GM18520 (cell line): Measurements from ENCODE around the gene SSTR1.
"Not testable (repeated sequence)": the region's sequence is repeated elsewhere in the genome, so short reads cannot be mapped to it uniquely, and the experiment has no call there.

Source experiments
- ATAC-seq: cut with Tn5 transposase; IDR thresholded peaks from one replicate; pipeline ENCODE4 v1.9.1; 2021; ENCODE audit not compliant: unreplicated experiment

Gene SSTR1, protein sequence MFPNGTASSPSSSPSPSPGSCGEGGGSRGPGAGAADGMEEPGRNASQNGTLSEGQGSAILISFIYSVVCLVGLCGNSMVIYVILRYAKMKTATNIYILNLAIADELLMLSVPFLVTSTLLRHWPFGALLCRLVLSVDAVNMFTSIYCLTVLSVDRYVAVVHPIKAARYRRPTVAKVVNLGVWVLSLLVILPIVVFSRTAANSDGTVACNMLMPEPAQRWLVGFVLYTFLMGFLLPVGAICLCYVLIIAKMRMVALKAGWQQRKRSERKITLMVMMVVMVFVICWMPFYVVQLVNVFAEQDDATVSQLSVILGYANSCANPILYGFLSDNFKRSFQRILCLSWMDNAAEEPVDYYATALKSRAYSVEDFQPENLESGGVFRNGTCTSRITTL

DNA sequence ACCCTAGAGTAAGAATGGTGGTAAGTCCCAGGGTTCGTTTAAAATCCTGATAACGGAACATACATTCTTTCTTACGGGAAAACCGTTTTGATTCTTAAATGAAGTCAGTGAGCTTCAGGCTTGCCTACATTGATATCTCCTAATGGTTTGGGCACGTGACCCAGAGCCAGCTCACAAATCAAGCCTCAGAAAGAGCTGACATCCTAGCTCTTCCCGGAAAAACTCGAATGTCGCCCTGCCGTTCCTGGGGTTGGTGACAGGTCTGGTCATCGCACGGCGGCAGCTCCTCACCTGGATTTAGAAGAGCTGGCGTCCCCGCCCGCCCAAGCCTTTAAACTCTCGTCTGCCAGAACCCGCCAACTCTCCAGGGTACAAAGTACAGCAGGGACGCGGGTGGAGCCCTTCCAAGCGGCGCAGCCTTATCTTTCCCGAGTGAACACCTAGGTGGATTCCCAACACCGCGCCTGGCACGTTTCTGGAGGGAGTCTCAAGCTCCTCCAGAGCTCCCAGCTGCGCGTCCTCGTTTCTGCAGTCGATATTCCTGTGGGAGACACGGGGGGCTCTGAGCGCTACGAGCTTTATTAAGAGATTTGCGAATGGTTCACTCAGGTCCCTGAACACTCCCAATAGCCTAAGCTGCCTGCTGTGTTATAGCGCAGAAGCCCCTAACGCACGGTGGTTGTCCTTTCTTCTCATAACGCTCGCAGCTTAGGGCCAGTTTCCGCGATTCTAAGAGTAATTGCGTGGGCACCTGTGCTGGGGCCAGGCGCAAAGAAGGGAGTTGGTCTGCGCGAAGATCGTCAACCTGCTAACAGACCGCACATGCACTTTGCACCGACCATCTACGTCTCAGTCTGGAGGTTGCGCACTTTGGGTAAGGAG lies at the start of gene SSTR1:
Gene SSTR1 (plus strand): TSS at position 169 of the 882 bp plus-strand sequence. CDS start 1,486 bp downstream, outside the sequence.
- ATAC-seq: no peak

DNA sequence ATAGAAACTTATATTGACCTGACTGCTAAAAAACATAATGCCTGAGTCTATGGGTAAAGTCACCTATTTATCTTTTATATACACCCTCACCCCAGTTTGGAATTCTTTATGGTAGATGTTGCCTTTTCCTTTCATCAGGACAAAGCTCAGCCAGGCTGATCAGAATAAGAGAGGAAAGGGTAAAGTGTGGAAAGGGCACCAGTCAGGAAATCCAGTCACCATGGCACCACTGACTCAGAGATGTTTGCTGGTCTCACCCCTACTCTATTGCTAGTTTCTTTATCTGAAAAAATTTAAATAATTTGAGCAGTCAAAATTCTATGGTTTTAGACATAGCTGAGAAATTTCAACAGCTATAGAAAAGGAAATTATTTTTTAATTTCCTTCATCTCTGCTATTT lies 49.2 kb upstream of the SSTR1 start:
- no peak for ATAC-seq

DNA sequence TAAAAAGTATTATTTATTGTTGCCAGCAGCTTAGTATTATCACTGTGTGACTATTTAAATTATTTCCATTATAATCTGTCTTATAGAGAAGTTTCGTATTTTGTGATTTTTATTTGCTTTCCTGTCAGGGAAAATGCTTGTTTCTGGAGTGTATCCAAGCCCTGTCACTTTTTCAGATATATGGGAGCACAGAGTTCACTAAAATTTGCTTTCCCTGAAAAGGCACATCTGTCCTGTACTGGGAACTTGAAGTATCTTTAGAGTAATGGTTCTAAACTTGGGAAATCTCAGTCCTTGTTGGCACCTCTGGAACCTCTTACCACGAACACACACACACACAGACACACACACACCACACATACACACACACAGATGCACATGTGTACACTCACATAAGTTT lies 39.3 kb upstream of the SSTR1 start:
- no peak for ATAC-seq

DNA sequence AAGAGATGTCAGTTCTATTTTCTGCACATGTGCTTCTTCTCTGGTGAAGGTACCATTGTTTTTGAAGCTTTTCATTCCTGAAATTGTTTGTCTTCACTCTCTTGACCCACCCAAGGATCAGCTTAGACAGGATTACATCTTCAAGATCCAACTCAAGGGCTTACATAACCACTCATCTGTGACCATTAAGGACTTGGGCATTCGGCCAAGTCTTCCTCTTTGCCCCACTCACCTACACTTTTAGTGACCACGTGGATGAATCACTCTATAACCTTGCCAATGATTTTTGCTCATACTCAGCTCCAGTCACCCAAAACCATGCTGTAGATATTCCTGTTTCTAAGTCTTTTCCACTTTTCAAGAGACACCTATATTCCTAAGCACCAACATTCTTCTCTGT lies 36.5 kb upstream of the SSTR1 start:
- no peak for ATAC-seq

DNA sequence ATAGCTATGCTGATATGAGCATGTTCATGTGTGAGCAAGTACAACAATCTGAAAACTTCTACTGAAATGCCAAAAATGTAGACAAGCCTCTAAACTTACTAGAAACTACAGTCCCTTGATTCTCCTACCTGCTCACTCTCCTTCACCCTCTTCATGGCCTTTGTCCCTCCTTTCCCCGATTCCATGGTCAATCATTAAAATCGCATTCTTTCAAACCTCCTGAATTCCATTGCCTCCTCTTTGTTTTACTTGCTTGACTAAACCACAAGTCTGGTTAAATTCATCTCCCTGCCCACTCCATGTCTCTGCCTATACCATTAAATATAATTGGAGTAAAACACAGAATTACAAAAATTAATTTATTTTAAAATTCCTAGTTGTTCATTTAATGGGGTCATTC lies 33.0 kb upstream of the SSTR1 start:
- ATAC-seq: no peak

DNA sequence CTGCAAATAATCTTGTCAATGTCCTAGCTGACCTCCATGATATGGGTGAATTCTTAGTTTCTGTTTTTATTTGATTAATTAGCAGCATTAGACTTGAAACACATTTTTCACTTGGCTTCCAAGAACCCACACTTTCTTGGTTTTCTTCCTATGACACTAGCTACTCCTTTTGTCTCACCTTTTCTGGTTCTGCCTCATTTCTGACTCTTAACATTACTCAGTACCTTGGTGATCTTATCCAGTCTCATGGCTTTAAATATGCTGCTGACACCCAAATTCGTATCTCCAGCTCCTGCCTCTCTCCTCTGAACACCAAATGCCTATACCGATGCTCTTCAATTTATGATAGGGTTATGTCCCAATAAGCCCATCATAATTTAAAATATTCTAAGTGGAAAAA lies 32.0 kb upstream of the SSTR1 start:
- no peak for ATAC-seq

DNA sequence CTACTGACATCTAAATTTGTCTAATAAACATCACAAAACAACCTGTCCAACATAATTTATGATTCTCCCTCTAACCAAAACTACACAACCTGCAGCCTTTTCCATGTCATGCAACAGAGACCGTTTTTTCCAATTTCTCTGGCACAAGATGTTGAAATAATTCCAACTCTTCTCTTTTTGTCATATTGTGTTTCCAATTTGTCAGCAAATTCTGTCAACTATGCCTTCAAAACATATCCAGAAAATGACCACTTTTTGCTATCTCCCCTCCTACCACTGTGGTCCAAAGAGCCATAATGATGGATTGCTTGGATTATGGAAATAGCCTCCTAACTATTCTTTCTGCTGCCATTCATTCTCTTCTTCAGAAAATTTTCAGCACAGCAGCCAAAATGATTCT lies 31.3 kb upstream of the SSTR1 start:
- no peak for ATAC-seq

DNA sequence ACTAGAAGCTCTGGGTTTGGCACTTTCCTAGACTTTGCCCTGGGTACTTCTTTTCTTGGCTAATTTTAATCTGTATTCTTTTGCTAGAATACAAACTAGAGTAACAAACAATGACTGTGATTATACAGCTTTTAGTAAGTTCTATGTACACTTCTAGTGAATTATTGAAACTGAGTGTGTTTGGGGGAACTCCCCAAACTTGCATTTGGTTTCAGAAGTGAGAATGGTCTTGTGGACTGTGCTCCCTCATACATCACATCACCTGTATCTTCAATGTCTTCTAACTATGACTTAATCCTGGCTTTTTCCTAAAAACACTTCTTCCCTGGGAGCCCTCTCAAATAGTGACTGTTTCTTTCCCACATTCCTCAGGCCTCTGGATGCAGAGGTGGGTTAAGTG lies 23.6 kb upstream of the SSTR1 start:
- no peak for ATAC-seq

DNA sequence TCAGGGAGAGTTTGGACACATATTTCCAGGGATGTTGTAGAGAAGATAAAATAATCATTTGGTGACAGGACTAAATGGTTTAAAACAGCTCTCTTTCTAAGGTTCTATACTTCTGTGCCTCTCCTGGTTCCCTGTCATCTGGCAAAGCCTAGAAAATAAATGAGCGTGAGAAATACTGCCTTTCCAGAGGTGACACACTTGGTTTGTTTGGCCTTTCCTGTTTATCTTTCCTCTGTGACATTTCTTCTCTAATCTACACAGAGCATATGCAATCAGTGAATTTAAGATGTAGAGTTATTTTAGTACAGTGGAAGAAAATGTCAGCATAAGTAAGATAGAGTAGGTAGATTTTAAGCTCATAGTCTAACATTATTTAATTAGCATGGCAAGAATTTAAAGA lies 22.0 kb upstream of the SSTR1 start:
- no peak for ATAC-seq

DNA sequence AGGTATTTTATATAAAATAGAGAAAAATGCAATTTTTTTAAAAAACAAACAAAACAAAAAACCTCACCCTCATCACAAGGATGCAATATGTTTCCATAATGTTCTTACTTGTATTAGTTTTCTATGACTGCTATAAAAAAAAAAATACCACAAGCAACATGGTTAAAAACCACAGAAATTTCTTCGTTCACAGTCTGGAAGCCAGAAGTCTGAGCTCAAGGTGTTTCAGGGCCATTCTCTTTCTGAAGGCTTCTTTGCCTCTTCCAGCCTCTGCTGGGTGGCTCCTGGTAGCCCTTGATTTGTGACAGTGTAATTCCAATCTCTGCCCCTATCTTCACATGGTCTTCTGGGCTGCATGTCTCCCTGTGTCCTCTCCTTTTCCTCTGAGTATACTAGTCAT lies 21.5 kb upstream of the SSTR1 start:
- no peak for ATAC-seq

DNA sequence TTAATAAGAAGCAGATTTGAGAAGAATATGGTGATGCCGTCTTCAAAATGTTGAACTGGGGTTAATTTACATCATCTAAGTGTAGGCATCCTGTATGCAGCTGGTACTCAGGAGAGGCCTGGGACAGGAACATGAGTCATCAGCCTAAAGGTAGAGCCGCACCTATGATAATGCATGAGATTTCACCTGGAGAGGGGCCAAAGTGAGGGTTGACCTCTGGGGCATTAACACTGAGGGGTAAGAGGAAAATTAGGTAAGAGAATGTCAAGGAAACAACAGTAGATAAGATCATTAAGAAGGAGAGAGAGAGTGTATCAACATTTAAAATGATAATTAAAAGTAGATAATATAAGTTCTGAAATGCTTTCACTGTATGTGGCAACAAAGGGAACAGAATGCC lies 20.2 kb upstream of the SSTR1 start:
- no peak for ATAC-seq

DNA sequence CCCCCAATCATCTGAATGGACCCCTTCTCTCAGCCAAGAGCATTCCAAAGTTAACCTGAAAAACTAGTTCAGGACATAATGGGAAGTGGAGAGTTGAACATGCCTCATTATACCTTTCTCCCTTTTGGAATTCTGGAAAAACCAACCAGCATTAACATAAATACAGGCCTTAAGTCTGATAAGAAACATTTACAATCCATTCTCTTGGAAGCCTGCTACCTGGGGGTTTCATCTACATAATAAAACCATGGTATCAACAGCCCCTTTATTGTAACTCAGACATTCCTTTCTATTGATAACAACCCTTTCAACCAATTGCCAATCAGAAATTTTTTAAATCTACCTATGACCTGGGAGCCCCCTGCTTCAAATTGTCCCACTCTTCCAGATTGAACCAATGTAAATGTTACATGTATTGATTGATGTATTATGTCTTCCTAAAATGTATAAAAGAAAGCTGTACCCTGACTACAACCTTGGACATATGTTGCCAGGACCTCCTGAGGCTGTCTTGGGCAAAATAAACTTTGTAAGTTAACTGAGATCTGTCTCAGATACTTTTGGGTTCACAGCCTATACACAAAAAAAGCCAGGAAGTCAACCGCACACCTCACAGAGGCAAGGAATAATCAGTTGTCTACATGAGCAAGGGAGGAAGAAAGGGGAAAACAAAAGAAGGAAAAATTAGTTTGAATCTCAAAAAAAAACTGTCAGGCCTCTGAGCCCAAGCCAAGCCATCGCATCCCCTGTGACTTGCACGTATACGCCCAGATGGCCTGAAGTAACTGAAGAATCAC lies 17.6 kb upstream of the SSTR1 start:
- no peak for ATAC-seq

DNA sequence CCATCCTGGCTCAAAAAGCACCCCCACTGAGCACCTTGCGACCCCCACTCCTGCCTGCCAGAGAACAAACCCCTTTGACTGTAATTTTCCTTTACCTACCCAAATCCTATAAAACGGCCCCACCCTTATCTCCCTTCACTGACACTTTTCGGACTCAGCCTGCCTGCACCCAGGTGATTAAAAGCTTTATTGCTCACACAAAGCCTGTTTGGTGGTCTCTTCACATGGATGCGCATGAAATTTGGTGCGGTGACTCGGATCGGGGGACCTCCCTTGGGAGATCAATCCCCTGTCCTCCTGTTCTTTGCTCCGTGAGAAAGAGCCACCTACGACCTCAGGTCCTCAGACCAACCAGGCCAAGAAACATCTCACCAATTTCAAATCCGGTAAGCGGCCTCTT lies 16.9 kb upstream of the SSTR1 start:
- not testable (repeated sequence) for ATAC-seq

DNA sequence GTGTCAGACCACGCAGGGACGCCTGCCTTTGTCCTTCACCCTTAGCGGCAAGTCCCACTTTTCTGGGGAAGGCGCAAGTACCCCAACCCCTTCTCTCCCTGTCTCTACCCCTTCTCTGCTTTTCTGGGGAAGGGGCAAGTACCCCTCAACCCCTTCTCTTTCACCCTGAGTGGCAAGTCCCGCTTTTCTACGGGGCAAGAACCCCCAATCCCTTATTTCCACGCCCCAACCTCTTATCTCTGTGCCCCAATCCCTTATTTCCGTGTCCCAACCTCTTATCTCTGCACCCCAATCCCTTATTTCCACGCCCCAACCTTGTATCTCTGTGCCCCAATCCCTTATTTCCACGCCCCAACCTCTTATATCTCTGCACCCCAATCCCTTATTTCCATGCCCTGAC lies 16.2 kb upstream of the SSTR1 start:
- ATAC-seq: not testable (repeated sequence)

DNA sequence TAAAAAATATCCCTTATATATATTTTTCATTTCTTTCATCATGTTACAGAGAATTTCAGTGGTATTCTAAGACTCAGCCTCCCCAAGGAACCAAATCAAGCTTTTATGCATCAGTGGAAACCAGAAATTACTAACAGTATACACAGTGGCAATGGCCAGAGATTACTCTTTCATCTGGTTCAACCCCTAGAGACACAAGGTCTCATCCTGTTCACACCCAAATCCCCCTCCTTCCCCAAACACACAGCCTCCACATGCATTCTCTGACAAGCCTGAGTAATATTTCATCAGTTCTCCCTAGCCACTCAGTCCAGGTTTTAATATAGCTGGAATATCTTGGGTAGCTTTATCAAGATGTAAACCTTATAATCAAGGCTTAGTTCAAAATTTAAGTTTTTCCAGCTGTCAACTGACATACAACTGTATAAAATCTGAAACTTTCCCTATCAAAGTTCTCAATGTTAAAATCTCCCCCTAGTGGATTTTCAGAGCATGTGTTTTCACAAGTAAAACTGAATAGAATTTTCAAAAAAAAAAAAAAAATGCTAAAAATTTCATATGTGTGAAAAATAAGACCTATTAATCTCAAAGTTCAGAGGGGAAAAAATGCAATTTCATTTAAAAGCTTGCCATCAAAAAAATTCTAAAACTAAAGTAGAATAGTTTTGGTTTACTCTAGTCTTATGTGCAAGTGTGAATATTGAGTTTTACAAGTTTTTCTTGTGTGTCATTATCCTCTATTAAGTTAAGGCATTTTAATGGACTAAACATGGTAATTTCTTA lies 10.5 kb upstream of the SSTR1 start:
- no peak for ATAC-seq

DNA sequence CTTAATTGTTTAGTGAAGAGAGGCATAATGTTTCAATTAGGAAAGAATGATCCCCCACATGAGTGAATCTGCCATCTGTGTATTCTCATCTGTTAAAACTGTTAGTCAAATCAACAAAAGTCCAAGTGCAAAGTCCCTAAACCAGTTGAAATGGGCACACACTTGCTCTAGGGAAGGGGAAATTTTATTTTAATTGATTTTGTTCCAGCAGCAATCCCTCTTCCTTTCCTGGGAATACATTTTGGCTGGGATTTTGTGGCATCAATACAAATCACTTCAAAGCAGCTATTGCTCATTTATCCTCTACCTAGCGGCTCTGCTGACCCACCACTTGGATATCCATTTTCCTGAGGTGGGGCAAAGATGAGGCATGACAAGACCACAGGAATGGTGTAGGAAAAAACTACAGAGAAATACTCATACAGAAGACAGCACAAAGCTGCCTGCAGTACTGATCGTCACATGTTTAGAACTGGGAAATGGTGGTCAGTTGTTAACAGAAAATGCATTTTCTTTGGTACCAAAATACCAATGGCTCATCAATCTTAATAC lies 9.8 kb upstream of the SSTR1 start:
- no peak for ATAC-seq

DNA sequence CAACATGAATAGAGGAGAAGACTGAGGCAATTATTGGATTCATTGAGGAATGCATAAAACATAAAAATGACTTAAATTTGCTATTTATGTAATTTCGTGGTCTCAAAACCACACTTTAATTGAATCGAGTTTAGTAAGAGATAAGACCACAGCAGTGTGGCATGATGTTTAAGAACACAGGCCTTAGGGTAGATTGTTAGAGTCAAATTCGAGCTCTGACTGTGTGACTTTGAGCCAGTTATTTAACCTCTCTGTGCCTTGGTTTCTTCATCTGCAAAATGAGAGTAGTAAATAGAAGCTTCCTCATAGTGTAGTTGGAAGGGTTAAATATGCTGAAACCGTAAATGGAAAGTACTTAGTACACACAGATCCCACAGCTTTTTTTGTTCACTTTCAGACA lies 9.3 kb upstream of the SSTR1 start:
- ATAC-seq: no peak

DNA sequence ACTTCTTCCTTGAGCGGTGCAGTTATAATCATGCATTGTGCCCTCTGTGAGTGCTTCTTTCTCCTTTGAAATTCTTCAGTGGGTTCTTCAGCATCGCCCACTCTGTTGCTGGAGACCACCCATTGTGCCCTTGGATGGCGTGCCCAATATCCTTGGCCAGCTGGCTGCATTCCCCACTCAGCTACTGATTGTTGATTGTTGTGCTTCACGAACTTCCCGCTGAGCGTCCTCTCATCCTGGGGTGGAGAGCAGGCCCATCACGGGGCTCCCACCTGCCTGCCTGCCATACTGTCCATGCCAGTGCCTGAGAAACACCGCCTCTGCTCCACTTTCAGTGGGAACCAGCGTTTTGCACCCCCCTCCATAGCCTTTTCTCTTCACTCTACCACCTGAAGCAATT lies 8.6 kb upstream of the SSTR1 start:
- no peak for ATAC-seq

DNA sequence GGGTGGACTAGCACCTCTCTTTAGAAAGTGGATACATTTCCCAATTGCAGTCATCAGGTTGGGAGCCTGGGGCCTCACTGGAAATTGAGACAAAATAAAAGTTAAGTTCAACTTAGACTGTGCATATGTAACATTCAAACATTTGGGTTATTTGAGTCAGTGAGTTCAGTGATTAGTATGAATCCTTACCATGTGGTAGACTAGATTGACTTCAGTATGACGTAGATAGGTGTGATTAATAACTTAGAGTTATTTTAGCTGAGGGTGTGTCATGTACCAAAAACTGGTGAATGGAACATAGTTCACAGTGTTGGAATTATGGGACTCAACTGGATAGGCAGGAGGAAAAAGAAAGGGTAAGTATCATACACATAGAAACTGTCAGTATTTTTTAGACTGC lies 8.0 kb upstream of the SSTR1 start:
- ATAC-seq: no peak

DNA sequence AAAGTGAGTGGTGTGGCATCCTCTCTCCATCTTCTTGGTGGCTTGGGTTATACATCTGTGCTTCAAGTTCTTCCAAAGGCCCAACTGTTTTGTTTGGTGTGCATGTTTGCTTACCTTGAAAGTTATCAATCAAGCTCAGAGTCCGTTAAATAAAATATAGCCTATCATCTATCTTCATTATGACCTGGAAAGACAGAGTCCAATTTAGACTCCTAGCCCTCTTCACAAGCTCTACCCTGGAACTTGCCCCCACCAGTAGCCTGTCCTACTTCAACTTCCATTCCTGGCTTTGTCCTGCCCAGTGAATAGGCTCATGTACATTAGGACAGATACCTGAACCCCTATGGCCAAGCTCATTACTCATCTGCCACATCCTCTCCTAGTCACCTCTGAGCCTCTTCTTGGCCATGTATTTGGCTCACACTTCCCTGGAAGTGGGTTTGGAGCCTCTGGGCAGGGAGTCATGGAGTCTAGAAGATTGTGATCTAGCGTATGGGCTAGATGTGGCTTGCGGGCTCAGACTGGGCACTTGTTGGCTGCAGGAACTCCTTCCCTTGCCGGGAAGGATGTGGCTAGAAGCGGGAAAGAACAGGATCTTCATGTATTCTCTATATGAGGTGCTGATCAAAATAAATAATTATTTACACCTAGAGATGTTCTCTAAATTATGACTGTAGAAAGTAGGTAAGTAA lies 6.4 kb upstream of the SSTR1 start:
- no peak for ATAC-seq
